IMR-90 (cell line): ENCODE measurements around the gene SMU1. TPM values are rescaled to one million over a fixed set of nuclear protein-coding genes. Genes with fewer than 3 reads are reported as not detected.

Source experiments
- ATAC-seq: fragments of 200-7000 bp; cut with Tn5 transposase; 2 replicates; pipeline ENCODE4 v1.9.1; 2020; ENCODE audit warnings: low read depth, mild to moderate bottlenecking, moderate library complexity
- BruUV-seq: library from RNA; stranded (reverse); fragments of 400-500 nt; replicated peaks from 2 replicates; lab custom pipeline; 2021; lab: Mats Ljungman, UMichigan
- CTCF ChIA-PET: fragments of 300-600 bp; formaldehyde crosslinking; extraction: SDS; loops from one replicate; lab custom pipeline; 2021; ENCODE audit warnings: antibody characterized with exemption; lab: Yijun Ruan, JAX
- POLR2A ChIA-PET: fragments of 300-600 bp; sonication (Branson Sonifier 250); formaldehyde crosslinking; loops from one replicate; lab custom pipeline; 2022; ENCODE audit warnings: antibody characterized with exemption; ENCODE audit not compliant: unreplicated experiment; lab: Charles Lee
- DNase-seq: peaks from one replicate; pipeline ENCODE4 v3.0.0; 2013
- H2AFZ ChIP-seq: replicated peaks from 2 replicates; pipeline ENCODE3; 2013; ENCODE audit warnings: low read length, mild to moderate bottlenecking; ENCODE audit not compliant: poor library complexity
- H2AK5ac ChIP-seq: 2 replicates; pipeline ENCODE4 v1.6.1; 2013; ENCODE audit warnings: low read depth, low read length, inconsistent platforms
- H2AK9ac ChIP-seq: replicated peaks from 2 replicates; pipeline ENCODE3; 2013; ENCODE audit warnings: mild to moderate bottlenecking, low read depth, low read length, moderate library complexity; ENCODE audit not compliant: poor library complexity
- H2BK120ac ChIP-seq: 2 replicates; pipeline ENCODE4 v1.6.1; 2013; ENCODE audit warnings: low read depth, low read length, inconsistent platforms
- H2BK15ac ChIP-seq: 3 replicates; pipeline ENCODE4 v1.6.1; 2013; ENCODE audit warnings: low read depth, low read length, inconsistent platforms
- H2BK20ac ChIP-seq: 2 replicates; pipeline ENCODE4 v1.6.1; 2013; ENCODE audit warnings: low read depth, mild to moderate bottlenecking, inconsistent platforms, low read length, moderate library complexity
- H2BK5ac ChIP-seq: 2 replicates; pipeline ENCODE4 v1.6.1; 2013; ENCODE audit warnings: mild to moderate bottlenecking, low read depth, low read length, inconsistent platforms; ENCODE audit not compliant: poor library complexity, severe bottlenecking
- H3K14ac ChIP-seq: replicated peaks from 2 replicates; pipeline ENCODE4 v1.6.1; 2013; ENCODE audit warnings: low read depth, low read length, inconsistent platforms
- H3K18ac ChIP-seq: 2 replicates; pipeline ENCODE4 v1.6.1; 2013; ENCODE audit warnings: low read depth, low read length, control low read depth
- H3K23ac ChIP-seq: 2 replicates; pipeline ENCODE4 v1.6.1; 2013; ENCODE audit warnings: low read depth, low read length, inconsistent platforms
- H3K27ac ChIP-seq: 2 replicates; pipeline ENCODE4 v1.5.1; 2013; ENCODE audit warnings: mild to moderate bottlenecking, control low read depth, low read length; ENCODE audit not compliant: insufficient read depth
- H3K27me3 ChIP-seq: 2 replicates; pipeline ENCODE4 v1.6.1; 2013; ENCODE audit warnings: low read length; ENCODE audit not compliant: control insufficient read depth, insufficient read depth
- H3K36me3 ChIP-seq: 2 replicates; pipeline ENCODE4 v1.6.1; 2013; ENCODE audit warnings: low read length, mixed read lengths; ENCODE audit not compliant: control insufficient read depth, insufficient read depth
- H3K4ac ChIP-seq: 2 replicates; pipeline ENCODE4 v1.6.1; 2013; ENCODE audit warnings: low read depth, low read length, inconsistent platforms
- H3K4me1 ChIP-seq: 2 replicates; pipeline ENCODE4 v1.6.1; 2013; ENCODE audit warnings: low read length, mixed read lengths; ENCODE audit not compliant: control insufficient read depth, insufficient read depth
- H3K4me2 ChIP-seq: 2 replicates; pipeline ENCODE4 v1.6.1; 2013; ENCODE audit warnings: low read depth, mild to moderate bottlenecking, control low read depth, low read length, moderate library complexity
- H3K4me3 ChIP-seq: 2 replicates; pipeline ENCODE4 v1.5.1; 2013; ENCODE audit warnings: low read depth, mild to moderate bottlenecking, control low read depth, low read length, moderate library complexity; ENCODE audit not compliant: insufficient read depth
- H3K56ac ChIP-seq: 2 replicates; pipeline ENCODE4 v1.6.1; 2013; ENCODE audit warnings: low read length, inconsistent platforms; ENCODE audit not compliant: insufficient read depth; ENCODE audit errors: extremely low read depth
- H3K79me1 ChIP-seq, 2 experiments: 2 replicates each; pipeline ENCODE4 v1.6.1; 2013; ENCODE audit warnings: low read length in 2 of 2, inconsistent platforms in 1 of 2, low read depth in 1 of 2
- H3K9ac ChIP-seq: 2 replicates; pipeline ENCODE4 v1.6.1; 2013; ENCODE audit warnings: low read depth, low read length, control low read depth
- H3K9me1 ChIP-seq: 2 replicates; pipeline ENCODE4 v1.6.1; 2013; ENCODE audit warnings: low read length, inconsistent platforms; ENCODE audit not compliant: insufficient read depth
- H3K9me3 ChIP-seq: 2 replicates; pipeline ENCODE4 v1.6.1; 2013; ENCODE audit warnings: low read length; ENCODE audit not compliant: control insufficient read depth, insufficient read depth
- H4K20me1 ChIP-seq: 2 replicates; pipeline ENCODE4 v1.6.1; 2013; ENCODE audit warnings: low read length, inconsistent platforms; ENCODE audit not compliant: insufficient read depth
- H4K5ac ChIP-seq: 2 replicates; pipeline ENCODE4 v1.6.1; 2013; ENCODE audit warnings: mild to moderate bottlenecking, low read depth, low read length, control low read depth
- H4K8ac ChIP-seq, 2 experiments: 2 replicates each; pipeline ENCODE4 v1.6.1; 2013; ENCODE audit warnings: low read depth in 2 of 2, low read length in 2 of 2, control low read depth in 1 of 2, inconsistent platforms in 1 of 2
- H4K91ac ChIP-seq: 2 replicates; pipeline ENCODE4 v1.6.1; 2013; ENCODE audit warnings: low read depth, low read length, inconsistent platforms; ENCODE audit not compliant: insufficient read depth
- BHLHE40 ChIP-seq: fragments of 150-350 bp; IDR thresholded peaks from 2 replicates; pipeline ENCODE4 v1.6.1; 2016; ENCODE audit warnings: mild to moderate bottlenecking, low read depth, low read length
- CEBPB ChIP-seq: IDR thresholded peaks from 2 replicates; pipeline ENCODE4 v1.6.1; 2012; ENCODE audit warnings: low read depth, low read length, improper control_type of control experiment
- CHD1 ChIP-seq: IDR thresholded peaks from 2 replicates; pipeline ENCODE4 v1.6.1; 2012; ENCODE audit warnings: low read depth, low read length, improper control_type of control experiment
- FOS ChIP-seq: fragments of 150-350 bp; IDR thresholded peaks from 2 replicates; pipeline ENCODE4 v1.6.1; 2016; ENCODE audit warnings: low read depth, low read length
- MAZ ChIP-seq: IDR thresholded peaks from 2 replicates; pipeline ENCODE4 v1.6.1; 2012; ENCODE audit warnings: low read depth, mild to moderate bottlenecking, low read length, improper control_type of control experiment, moderate library complexity, borderline replicate concordance
- NFE2L2 ChIP-seq: fragments of 150-350 bp; IDR thresholded peaks from 2 replicates; pipeline ENCODE4 v1.6.1; 2016; ENCODE audit warnings: low read depth, mild to moderate bottlenecking, low read length
- POLR2A ChIP-seq: IDR thresholded peaks from 2 replicates; pipeline ENCODE4 v1.6.1; 2012; ENCODE audit warnings: mild to moderate bottlenecking, low read depth, low read length
- WGBS, 2 experiments: methylation state at CpG; one replicate each; pipeline versions ENCODE4 v1.1.5 to v1.1.7; 2013; ENCODE audit warnings: missing lambda C conversion rate in 2 of 2; ENCODE audit not compliant: insufficient read length in 1 of 2; ENCODE audit errors: extremely low coverage in 2 of 2; 5-methylcytosine and 5-hydroxymethylcytosine counted together
- dilution Hi-C: fragments of 300-500 bp; cut with HindIII; formaldehyde crosslinking; loops from one replicate; pipeline ENCODE4 v1.14.3; 2018; ENCODE audit warnings: low sequenced_read_pairs; ENCODE audit not compliant: unreplicated experiment
- in situ Hi-C: fragments of 300-500 bp; cut with MboI; formaldehyde crosslinking; loops from 3 replicates; pipeline ENCODE4 v1.14.3; 2019; ENCODE audit warnings: low sequenced_read_pairs, inconsistent platforms, mixed read lengths
- intact Hi-C: fragments of 100-400 bp; cut with micrococcal nuclease; formaldehyde crosslinking; loops from 2 replicates; pipeline ENCODE4 v1.10.0; 2022
- polyA plus RNA-seq, 3 experiments: library from polyadenylated mRNA; depleted of rRNA; stranded (reverse); fragments of >200 nt; gene quantifications; 2 replicates each; pipeline ENCODE4 v1.2.3, GENCODE V29; 2012; ENCODE audit warnings: low replicate concordance in 1 of 3
- total RNA-seq: library from RNA; depleted of rRNA; stranded (reverse); fragments of >200 nt; gene quantifications from 2 replicates; pipeline ENCODE4 v1.2.3, GENCODE V29; 2012
- TF ChIP-seq, protein P1 (sequence below): conservative IDR thresholded peaks from 2 replicates; pipeline ENCODE4 v1.5.1; 2012; ENCODE audit warnings: mild to moderate bottlenecking, low read depth, low read length, improper control_type of control experiment
- TF ChIP-seq, protein P2 (sequence below): fragments of 150-350 bp; IDR thresholded peaks from 2 replicates; pipeline ENCODE4 v1.6.1; 2016; ENCODE audit warnings: low read depth, mild to moderate bottlenecking, low read length, moderate library complexity, borderline replicate concordance
- TF ChIP-seq, protein P3 (sequence below): fragments of 150-350 bp; IDR thresholded peaks from 2 replicates; pipeline ENCODE4 v1.6.1; 2017; ENCODE audit warnings: mild to moderate bottlenecking, antibody characterized with exemption, low read length, low read depth

Gene SMU1
- total and polyA plus RNA-seq, 2 of the 4 experiments (the other 2 are of a cell fraction): 11.1 to 36.0 TPM

DNA sequence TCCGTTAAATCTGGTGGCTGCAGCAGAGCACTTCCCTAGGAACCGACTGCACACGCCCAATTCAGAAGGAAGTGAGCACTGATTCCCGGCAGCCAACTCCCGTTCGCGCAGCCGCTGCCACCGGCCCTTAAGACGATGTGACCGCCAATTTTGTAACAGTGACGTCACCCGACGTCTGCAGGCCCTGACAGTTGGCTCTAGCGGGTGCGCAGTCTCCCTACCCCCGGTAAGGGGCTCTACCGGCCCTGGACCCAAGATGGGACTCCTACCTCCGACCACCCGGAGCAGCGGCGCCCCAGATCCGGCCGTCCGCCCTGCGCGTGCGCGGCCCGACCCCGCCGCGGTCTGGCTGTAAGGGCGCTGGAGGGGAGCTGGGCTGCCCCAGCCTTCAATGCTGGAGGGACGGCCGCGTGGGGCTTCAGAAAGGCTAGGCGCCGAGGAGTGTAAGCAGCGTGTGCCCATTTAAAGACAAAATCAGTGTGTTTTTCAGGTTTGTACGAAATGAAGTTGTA, 32.3 kb downstream of the SMU1 start:
- Histone ChIP-seq H4K5ac (peak overlapping the region; percentile 85), H3K18ac (peak overlapping the region; percentile 65; the same call in 1 of the 2 replicates), H2AK9ac (peak overlapping the region; percentile 66), H2AK5ac (no peak overlapping the region), H4K8ac (peak overlapping the region; percentile 36 to 89; a peak in 3 of 4 replicates), H3K9me3 (no peaks in the 10 kb centered on the region), H2BK15ac (no peak overlapping the region), H2BK5ac (peak overlapping the region; percentile 83), H3K4me1 (no peaks in the 10 kb centered on the region), H3K4me2 (peak overlapping the region; percentile 81), H2AFZ (peak overlapping the region; percentile 96), H2BK120ac (peak overlapping the region; percentile 48; the same call in 1 of the 2 replicates), H3K23ac (peak overlapping the region; percentile 79; the same call in 1 of the 2 replicates), H3K9ac (peak overlapping the region; percentile 84), H3K56ac (no peak overlapping the region), H2BK20ac (no peak overlapping the region), H3K4me3 (peak overlapping the region; percentile 89), H3K9me1 (peaks cover 5% of the 10 kb centered on the region; the same call in 1 of the 2 replicates), H4K20me1 (no peaks in the 10 kb centered on the region), H3K4ac (peak overlapping the region; percentile 71), H3K14ac (peak overlapping the region; percentile 51), H3K27ac (peak overlapping the region; percentile 85), H3K79me1 (peaks cover 0 to 2% of the 10 kb centered on the region in 2 experiments; a peak in 1 of 4 replicates), H4K91ac (peak overlapping the region; percentile 56; the same call in 1 of the 2 replicates), H3K36me3 (peaks cover 12% of the 10 kb centered on the region), H3K27me3 (no peaks in the 10 kb centered on the region)
- ChIA-PET CTCF (interaction anchor here (0.6 to 1.4 kb wide), 2 partner anchors 18 to 74 kb away, joined by 3 to 4 read pairs; no protein-coding TSS in a partner anchor), POLR2A (no interaction called here)
- BruUV-seq: no TSS peak
- 1% methylated on average over 29 of the region's 41 CpGs; no CpG with 5 or more reads in 1 of the 2 experiments for WGBS, 2 experiments
- DNase-seq (peak; percentile 93), ATAC-seq (peak; percentile 92)
- dilution Hi-C loops (no loop called here), in situ Hi-C loops (no loop called here), intact Hi-C loops (no loop called here)
- no peak for TF ChIP-seq BHLHE40
- TF ChIP-seq, protein P1, sequence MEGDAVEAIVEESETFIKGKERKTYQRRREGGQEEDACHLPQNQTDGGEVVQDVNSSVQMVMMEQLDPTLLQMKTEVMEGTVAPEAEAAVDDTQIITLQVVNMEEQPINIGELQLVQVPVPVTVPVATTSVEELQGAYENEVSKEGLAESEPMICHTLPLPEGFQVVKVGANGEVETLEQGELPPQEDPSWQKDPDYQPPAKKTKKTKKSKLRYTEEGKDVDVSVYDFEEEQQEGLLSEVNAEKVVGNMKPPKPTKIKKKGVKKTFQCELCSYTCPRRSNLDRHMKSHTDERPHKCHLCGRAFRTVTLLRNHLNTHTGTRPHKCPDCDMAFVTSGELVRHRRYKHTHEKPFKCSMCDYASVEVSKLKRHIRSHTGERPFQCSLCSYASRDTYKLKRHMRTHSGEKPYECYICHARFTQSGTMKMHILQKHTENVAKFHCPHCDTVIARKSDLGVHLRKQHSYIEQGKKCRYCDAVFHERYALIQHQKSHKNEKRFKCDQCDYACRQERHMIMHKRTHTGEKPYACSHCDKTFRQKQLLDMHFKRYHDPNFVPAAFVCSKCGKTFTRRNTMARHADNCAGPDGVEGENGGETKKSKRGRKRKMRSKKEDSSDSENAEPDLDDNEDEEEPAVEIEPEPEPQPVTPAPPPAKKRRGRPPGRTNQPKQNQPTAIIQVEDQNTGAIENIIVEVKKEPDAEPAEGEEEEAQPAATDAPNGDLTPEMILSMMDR: no peak
- TF ChIP-seq, protein P2, sequence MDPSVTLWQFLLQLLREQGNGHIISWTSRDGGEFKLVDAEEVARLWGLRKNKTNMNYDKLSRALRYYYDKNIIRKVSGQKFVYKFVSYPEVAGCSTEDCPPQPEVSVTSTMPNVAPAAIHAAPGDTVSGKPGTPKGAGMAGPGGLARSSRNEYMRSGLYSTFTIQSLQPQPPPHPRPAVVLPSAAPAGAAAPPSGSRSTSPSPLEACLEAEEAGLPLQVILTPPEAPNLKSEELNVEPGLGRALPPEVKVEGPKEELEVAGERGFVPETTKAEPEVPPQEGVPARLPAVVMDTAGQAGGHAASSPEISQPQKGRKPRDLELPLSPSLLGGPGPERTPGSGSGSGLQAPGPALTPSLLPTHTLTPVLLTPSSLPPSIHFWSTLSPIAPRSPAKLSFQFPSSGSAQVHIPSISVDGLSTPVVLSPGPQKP: no peak
- TF ChIP-seq POLR2A: peak; percentile 38; the same call in 1 of the 2 replicates
- TF ChIP-seq FOS: peak; percentile 12; the same call in 1 of the 2 replicates
- TF ChIP-seq NFE2L2: no peak
- TF ChIP-seq CHD1: no peak
- TF ChIP-seq, protein P3, sequence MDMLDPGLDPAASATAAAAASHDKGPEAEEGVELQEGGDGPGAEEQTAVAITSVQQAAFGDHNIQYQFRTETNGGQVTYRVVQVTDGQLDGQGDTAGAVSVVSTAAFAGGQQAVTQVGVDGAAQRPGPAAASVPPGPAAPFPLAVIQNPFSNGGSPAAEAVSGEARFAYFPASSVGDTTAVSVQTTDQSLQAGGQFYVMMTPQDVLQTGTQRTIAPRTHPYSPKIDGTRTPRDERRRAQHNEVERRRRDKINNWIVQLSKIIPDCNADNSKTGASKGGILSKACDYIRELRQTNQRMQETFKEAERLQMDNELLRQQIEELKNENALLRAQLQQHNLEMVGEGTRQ: no peak
- no peak for TF ChIP-seq MAZ
- peak; percentile 23; the same call in 1 of the 2 replicates for TF ChIP-seq CEBPB
